GM18861 (cell line): ENCODE measurements around the gene RINL.
"Not testable (repeated sequence)": the region's sequence is repeated elsewhere in the genome, so short reads cannot be mapped to it uniquely, and the experiment has no call there.

Experiments
- ATAC-seq: cut with Tn5 transposase; IDR thresholded peaks from one replicate; pipeline ENCODE4 v1.9.1; 2021; ENCODE audit not compliant: unreplicated experiment

Gene RINL

GRCh38 chr19:38878575-38879399 lies 712 bp upstream of the RINL start:
- ATAC-seq: no peak

- no peak for ATAC-seq
These were observed 2.2 kb downstream of the RINL start for GRCh38 chr19:38875656-38876395.

- not testable (repeated sequence) for ATAC-seq
These were observed 4.7 kb downstream of the RINL start for GRCh38 chr19:38873400-38873799.

GRCh38 chr19:38870612-38871011 lies 7.5 kb downstream of the RINL start:
- no peak for ATAC-seq

- ATAC-seq: peak; percentile 75
These were observed 8.1 kb downstream of the RINL start for GRCh38 chr19:38869836-38870607.

DNA sequence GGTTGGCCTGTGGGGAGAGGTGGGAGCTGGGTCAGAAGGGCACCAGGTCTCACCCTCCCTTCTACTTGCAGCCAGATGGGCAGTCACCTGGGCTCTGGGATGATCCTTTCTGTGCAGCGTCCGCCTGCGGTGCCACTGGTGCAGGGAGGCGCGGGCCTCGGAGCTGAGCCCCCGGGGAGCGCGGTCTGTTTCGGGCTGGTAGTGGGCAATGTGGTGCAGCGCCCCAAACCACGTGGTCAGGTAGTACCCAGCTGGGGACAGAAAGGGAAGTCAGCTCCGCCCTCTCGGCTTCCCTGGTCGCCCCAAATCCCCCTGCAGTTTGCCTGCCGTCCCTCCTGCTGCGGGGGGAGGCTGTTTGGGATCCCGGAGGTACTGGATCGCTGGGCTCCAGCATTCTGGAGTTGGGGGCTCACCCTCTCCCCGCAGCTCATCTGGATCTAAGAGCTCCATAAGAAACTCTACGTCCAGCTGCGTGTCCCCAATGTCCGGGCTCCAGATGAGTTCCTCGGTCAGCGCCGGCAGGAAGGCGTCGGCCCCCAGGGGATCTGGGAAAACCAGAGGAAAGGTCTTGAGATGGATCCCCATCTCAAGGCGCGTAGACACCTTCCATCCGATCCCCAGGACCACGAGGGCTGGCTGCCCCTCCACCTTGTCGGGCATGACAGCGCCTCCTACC lies 8.8 kb downstream of the RINL start:
- no peak for ATAC-seq

DNA sequence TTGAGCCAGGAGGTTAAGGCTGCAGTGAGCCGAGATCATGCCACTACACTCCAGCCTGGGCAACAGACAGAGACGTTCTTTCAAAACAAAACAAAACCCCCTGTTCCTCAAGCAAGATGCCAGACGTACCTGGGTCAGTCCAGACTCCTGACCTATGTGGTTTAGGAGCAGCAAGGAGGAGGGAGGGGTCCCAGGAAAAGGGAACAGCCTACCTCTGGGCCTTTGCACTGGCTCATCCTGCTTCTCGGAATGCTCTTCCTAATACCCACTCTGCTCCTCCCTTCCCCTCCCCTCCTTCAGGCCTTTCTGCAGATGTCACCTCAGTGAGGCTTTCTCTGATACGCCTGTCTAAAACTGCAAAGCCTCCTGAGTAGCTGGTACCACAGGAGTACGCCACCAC lies 9.5 kb downstream of the RINL start:
- no peak for ATAC-seq

DNA sequence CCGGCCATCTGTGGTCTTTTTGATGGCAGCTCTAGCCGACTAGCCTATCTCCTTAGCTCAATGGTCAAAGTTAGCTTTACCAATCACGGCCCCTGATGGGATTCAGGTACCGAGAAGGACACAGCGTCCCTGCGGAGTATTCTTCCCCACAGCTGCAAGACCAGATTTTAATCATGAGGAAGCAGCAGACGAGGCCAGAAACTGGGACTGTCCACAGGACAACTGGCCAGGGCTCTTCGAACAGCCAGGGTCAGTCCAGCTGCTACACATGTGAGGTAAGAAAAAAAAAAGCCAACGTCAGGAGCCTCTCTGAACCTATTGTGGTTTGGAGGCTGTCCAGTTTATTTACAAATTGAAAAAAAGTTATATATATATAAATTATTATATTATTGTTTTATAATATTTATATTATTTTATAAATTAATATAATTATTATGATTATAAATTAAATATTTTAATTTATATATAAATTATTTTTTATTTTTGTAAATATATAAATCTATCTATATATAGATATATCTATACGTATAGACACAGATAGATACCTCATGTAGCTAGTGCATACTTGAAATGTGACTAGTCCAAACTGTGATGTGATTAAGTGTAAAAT lies 10.8 kb downstream of the RINL start:
- ATAC-seq: no peak

GRCh38 chr19:38862321-38863059 lies 15.6 kb downstream of the RINL start:
- no peak for ATAC-seq

DNA sequence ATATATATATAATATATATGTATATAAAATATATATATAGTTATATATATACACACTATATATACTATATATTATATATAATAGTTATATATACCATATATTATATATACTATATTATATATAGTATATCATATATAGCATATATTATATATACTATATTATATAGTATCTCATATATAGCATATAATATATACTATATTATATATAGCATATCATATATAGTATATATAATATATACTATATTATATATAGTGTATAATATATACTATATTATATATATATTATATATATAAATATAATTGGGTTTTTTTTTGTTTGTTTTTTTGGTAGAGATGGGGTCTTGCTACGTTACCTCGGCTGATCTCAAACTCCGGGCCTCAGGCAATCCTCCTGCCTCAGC lies 16.7 kb downstream of the RINL start:
- no peak for ATAC-seq

DNA sequence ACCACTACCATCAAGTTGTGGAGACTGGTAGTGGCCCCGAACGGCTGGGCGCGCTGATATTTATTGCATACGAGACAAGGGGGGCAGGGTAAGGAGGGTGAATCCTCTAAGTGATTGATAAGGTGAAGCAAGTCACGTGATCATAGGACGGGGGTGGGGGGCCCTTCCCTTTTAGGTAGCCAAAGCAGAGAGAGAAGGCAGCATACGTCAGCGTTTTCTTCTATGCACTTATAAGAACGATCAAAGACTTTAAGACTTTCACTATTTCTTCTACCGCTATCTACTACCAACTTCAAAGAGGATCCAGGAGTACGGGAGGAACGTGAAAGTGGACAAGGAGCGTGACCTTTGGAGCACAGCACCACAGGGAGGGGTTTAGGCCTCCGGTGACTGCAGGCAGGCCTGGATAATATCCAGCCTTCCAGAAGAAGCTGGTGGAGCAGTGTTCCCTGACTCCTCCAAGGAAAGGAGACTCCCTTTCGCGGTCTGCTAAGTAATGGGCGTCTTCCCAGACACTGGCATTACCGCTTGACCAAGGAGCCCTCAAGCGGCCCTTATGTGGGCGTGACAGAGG lies 18.4 kb downstream of the RINL start:
- not testable (repeated sequence) for ATAC-seq

DNA sequence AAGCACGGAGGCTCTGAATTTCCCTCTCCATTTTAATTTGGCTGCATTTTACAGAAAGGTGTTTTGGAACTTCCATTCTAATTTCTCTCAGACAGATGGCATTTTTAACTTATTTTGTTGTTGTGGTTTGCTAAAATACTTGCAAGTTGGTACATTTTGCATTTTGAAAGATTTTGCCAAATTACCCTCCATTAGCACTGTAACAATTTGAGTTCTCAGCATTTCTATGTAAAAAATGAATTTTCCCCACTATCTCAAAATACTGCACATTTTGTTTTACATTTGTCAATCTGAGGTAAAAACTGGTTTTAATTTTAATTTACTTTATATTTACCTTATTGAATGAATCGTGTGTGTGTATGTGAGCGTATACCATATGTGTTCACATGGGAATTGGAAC lies 21.3 kb downstream of the RINL start:
- no peak for ATAC-seq

GRCh38 chr19:38855751-38856150 lies 22.3 kb downstream of the RINL start:
- ATAC-seq: not testable (repeated sequence)

DNA sequence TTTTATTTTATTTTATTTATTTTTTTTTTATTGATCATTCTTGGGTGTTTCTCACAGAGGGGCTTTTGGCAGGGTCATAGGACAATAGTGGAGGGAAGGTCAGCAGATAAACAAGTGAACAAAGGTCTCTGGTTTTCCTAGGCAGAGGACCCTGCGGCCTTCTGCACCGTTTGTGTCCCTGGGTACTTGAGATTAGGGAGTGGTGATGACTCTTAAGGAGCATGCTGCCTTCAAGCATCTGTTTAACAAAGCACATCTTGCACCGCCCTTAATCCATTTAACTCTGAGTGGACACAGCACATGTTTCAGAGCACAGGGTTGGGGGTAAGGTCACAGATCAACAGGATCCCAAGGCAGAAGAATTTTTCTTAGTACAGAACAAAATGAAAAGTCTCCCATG lies 23.1 kb downstream of the RINL start:
- ATAC-seq: not testable (repeated sequence)

DNA sequence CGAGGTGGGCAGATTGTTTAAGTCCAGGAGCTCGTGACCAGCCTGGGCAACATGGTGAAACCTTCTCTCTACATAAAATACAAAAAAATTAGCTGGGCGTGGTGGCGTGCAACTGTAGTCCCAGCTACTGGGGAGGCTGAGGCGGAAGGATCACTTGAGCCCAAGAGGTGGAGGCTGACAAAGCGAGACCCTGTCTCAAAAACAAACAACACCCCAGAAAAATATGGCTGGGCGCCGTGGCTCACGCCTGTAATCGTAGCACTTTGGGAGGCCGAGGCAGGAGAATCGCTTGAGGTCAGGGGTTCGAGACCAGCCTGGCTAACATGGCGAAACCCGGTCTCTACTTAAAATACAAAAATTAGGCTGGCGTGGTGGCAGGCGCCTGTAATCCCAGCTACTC lies 24.9 kb downstream of the RINL start:
- no peak for ATAC-seq

DNA sequence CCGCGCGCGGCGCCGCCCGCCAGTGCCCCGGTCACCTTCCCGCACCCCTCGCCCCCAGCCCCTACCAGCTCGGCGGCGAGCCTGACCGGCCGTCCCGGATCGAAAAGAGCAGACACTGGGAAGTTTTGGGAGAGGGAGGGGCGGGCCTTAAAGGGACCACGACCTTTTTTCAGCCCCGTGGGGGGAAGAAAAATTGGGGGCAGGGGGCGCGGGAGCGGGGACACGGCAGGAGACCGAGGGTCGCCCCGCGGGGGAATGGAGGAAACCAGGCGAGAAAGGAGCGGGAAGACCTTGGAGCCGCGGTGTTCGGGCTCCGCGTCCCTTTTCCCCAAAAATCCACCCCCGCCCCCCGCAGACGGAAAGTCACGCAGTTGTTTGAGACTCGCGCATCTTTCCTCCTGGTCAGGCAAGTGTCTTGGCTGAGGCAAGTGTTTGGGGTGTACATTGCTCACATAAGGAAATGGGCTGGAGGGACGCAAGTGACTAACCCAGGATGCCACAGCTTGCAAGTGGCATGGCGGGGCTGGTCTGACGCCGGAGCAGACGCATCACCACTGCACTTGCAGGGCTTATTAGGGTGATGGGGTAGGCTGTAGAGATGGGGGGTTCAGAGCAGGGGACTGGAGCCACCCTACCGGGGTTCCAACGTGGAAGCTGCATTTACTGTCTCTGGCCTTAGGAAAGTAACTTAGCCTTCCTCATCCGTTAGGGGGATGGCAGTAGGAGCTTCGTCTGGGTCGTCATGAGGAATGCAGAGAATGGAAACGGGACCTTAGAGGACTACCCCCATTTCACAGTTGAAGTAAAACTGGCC lies 25.6 kb downstream of the RINL start:
- ATAC-seq: no peak

- no peak for ATAC-seq
These were observed 26.3 kb downstream of the RINL start for GRCh38 chr19:38851622-38852230.

DNA sequence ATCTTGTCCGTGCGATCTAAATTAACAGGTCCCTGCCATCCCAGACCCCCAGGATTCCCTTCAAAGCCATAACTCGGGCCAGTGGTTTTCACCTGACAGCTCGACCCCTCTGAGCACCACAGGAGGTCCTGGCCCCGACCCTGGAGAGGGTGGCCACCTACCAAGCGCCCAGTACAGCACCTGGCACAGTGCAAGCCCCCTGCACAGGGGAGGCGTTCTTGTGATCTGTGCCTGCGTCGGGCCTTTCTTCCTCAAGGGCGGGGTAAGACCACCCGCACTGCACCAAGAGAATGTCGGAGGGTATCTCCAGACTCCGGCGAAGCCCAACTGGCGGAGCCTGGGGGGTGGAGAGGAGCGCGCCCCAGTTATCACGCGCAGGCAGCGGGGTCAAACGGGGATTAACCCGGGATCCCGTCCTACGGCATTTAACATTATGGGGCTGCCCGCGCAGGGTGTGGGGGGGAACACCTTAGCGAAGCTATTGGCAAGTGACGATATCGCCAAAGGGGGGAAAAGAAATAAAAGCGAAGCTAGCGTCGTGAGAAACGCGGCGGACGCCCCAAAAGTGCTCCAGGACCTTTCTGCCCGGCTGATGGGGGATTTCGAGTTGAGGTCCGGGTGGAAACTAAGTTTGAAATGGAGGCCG lies 27.0 kb downstream of the RINL start:
- no peak for ATAC-seq
